Gastroesophageal sphincter (tissue), 4 donors: Measurements from ENCODE around the gene HELZ. TPM values are rescaled to one million over a fixed set of nuclear protein-coding genes. Genes with fewer than 3 reads are reported as not detected.
"Not testable (repeated sequence)": the region's sequence is repeated elsewhere in the genome, so short reads cannot be mapped to it uniquely, and the experiment has no call there.

Experiments
- ATAC-seq: fragments of 150-250 bp; one replicate; pipeline ENCODE4 v1.9.1; 2016; ENCODE audit warnings: mild to moderate bottlenecking, moderate library complexity
- H3K27ac ChIP-seq, 4 donors: fragments of 200-600 bp; sonication (generic) in 3 of 4; 1 replicate in 3 of 4; 2 replicates in 1 of 4; pipeline ENCODE4 v1.5.1; 2016 to 2019
- H3K27me3 ChIP-seq: fragments of 200-600 bp; sonication (generic); one replicate; pipeline ENCODE4 v1.5.1; 2019
- H3K36me3 ChIP-seq, 2 donors: fragments of 200-600 bp; sonication (generic); one replicate each; pipeline ENCODE4 v1.5.1; 2019; ENCODE audit warnings: control low read depth in 1 of 2
- H3K4me1 ChIP-seq, 3 donors: fragments of 200-600 bp; sonication (generic); 1 replicate in 2 of 3; 2 replicates in 1 of 3; pipeline ENCODE4 v1.5.1; 2016 to 2019; ENCODE audit warnings: control low read depth in 2 of 3
- H3K4me3 ChIP-seq, 2 donors: fragments of 200-600 bp; sonication (generic); one replicate each; pipeline ENCODE4 v1.5.1; 2019; ENCODE audit warnings: mild to moderate bottlenecking in 1 of 2, moderate library complexity in 1 of 2
- H3K9me3 ChIP-seq, 3 donors: fragments of 200-600 bp; sonication (generic); one replicate each; pipeline ENCODE4 v1.5.1; 2017 to 2019; ENCODE audit warnings: control low read depth in 2 of 3
- CTCF ChIP-seq, 4 experiments: fragments of 200-600 bp in 2 of 4; fragments of 450-650 bp in 2 of 4; sonication (generic) in 1 of 4; IDR thresholded peaks; one replicate each; pipeline ENCODE4 v1.5.1; 2017 to 2019; ENCODE audit warnings: antibody characterized with exemption in 4 of 4, mild to moderate bottlenecking in 2 of 4, moderate library complexity in 2 of 4
- EP300 ChIP-seq: sonication (generic); formaldehyde crosslinking; IDR thresholded peaks from one replicate; pipeline ENCODE4 v1.6.1; 2017; ENCODE audit warnings: antibody characterized with exemption, mild to moderate bottlenecking
- POLR2A ChIP-seq, 2 donors: fragments of 450-650 bp; IDR thresholded peaks; one replicate each; pipeline ENCODE4 v1.6.1; 2017; ENCODE audit warnings: antibody characterized with exemption in 2 of 2, mild to moderate bottlenecking in 2 of 2, moderate library complexity in 1 of 2
- POLR2AphosphoS5 ChIP-seq: sonication (generic); formaldehyde crosslinking; IDR thresholded peaks from one replicate; pipeline ENCODE4 v1.6.1; 2017; ENCODE audit warnings: antibody characterized with exemption
- WGBS, 2 donors: methylation state at CpG; one replicate each; pipeline ENCODE4 v1.1.5; 2018; ENCODE audit warnings: low coverage in 1 of 2; 5-methylcytosine and 5-hydroxymethylcytosine counted together
- total RNA-seq, 4 donors: library from RNA; depleted of rRNA; stranded (reverse); fragments of >200 nt; gene quantifications; one replicate each; pipeline ENCODE4 v1.1.0, GENCODE V29; 2016

The HELZ gene
- total RNA-seq, 4 donors from 2014 or later: 43.7 to 70.2 (median 58.3) TPM

GRCh38 chr17:67044016-67044772 lies 200.8 kb downstream of the HELZ start, which contains the start of gene CACNG1:
CACNG1 (plus strand) TSS chr17:67044554; CDS start chr17:67044661, 107 bp downstream.
- Histone ChIP-seq H3K4me3 (no peak within 1 kb of the TSS), H3K27ac (no peak within 1 kb of the TSS), H3K36me3 (no peaks in the 10 kb centered on the region), H3K27me3 (peaks cover 6% of the 10 kb centered on the region), H3K9me3 (peaks cover 0 to 21% (median 2%) of the 10 kb centered on the region in 3 donors), H3K4me1 (no peaks in the 10 kb centered on the region)
- TF ChIP-seq CTCF (IDR thresholded peaks at IDR 0.05) (no peak), POLR2AphosphoS5 (no peak), POLR2A (IDR thresholded peaks at IDR 0.05) (no peak), EP300 (no peak)
- 89% methylated on average over 3 of the region's 32 CpGs; no CpG with 5 or more reads in 1 of the 2 donors for WGBS, 2 donors
- no peak for ATAC-seq

- H3K4me1 ChIP-seq: no peaks in the 10 kb centered on the region
- 79 to 89% methylated on average over 3 to 10 of the region's 12 CpGs for WGBS, 2 donors
- H3K27me3 ChIP-seq: peaks cover 6% of the 10 kb centered on the region
Observed at GRCh38 chr17:67043283-67043682, 201.7 kb downstream of the HELZ start.

GRCh38 chr17:67041941-67042899 lies 202.8 kb downstream of the HELZ start:
- peaks cover 0 to 1% (median 0%) of the 10 kb centered on the region in 3 donors for H3K9me3 ChIP-seq
- H3K36me3 ChIP-seq: no peaks in the 10 kb centered on the region
- H3K27me3 ChIP-seq: peaks cover 6% of the 10 kb centered on the region
- no peaks in the 10 kb centered on the region for H3K4me1 ChIP-seq
- no peak overlapping the region for H3K4me3 ChIP-seq
- no peak for ATAC-seq
- WGBS, 2 donors: 30 to 47% methylated on average over 2 to 3 of the region's 11 CpGs
- no peak overlapping the region for H3K27ac ChIP-seq
- TF ChIP-seq POLR2A (IDR thresholded peaks at IDR 0.05) (no peak), CTCF (IDR thresholded peaks at IDR 0.05) (no peak), EP300 (no peak), POLR2AphosphoS5 (no peak)

More at GRCh38 chr17:67043283-67043682, 201.7 kb downstream of the HELZ start:
- Histone ChIP-seq H3K27ac (no peak overlapping the region), H3K36me3 (no peaks in the 10 kb centered on the region), H3K9me3 (peaks cover 0 to 12% (median 0%) of the 10 kb centered on the region in 3 donors), H3K4me3 (no peak overlapping the region)
- TF ChIP-seq EP300: no peak
- TF ChIP-seq POLR2AphosphoS5: no peak
- no peak for TF ChIP-seq CTCF (IDR thresholded peaks at IDR 0.05)
- TF ChIP-seq POLR2A (IDR thresholded peaks at IDR 0.05): no peak
- no peak for ATAC-seq

- H3K27ac ChIP-seq: no peak overlapping the region
- no peak overlapping the region for H3K4me3 ChIP-seq
- H3K4me1 ChIP-seq: no peaks in the 10 kb centered on the region
- TF ChIP-seq EP300 (no peak), POLR2AphosphoS5 (no peak), CTCF (IDR thresholded peaks at IDR 0.05) (no peak), POLR2A (IDR thresholded peaks at IDR 0.05) (no peak)
- peaks cover 6% of the 10 kb centered on the region for H3K27me3 ChIP-seq
- no peaks in the 10 kb centered on the region for H3K36me3 ChIP-seq
- 92 to 100% methylated on average over 4 of the region's 7 CpGs for WGBS, 2 donors
- ATAC-seq: no peak
- H3K9me3 ChIP-seq: no peaks in the 10 kb centered on the region
Observed at GRCh38 chr17:67041531-67041930, 203.5 kb downstream of the HELZ start.

GRCh38 chr17:67041119-67041518 lies 203.9 kb downstream of the HELZ start:
- H3K36me3 ChIP-seq, H3K9me3 ChIP-seq, ATAC-seq, H3K4me3 ChIP-seq, H3K27ac ChIP-seq, H3K4me1 ChIP-seq, H3K27me3 ChIP-seq: not testable (repeated sequence)
- WGBS, 2 donors: 83 to 89% methylated on average over 1 to 5 of the region's 5 CpGs
